OCI-LY7 (cell line): ENCODE data around the gene DPPA4. TPM values are rescaled to one million over a fixed set of nuclear protein-coding genes. Genes with fewer than 3 reads are reported as not detected.

Experiments used
- BruUV-seq: library from RNA; stranded (reverse); fragments of 400-500 nt; replicated peaks from 2 replicates; lab custom pipeline; 2021; lab: Mats Ljungman, UMichigan
- CTCF ChIA-PET: fragments of 300-600 bp; sonication (Branson Sonifier 250); formaldehyde crosslinking; loops from one replicate; lab custom pipeline; 2022; ENCODE audit warnings: antibody characterized with exemption; ENCODE audit not compliant: unreplicated experiment; lab: Charles Lee
- POLR2A ChIA-PET: fragments of 300-600 bp; sonication (Branson Sonifier 250); formaldehyde crosslinking; loops from one replicate; lab custom pipeline; 2022; ENCODE audit warnings: antibody characterized with exemption; lab: Charles Lee
- DNase-seq: peaks from one replicate; pipeline ENCODE4 v3.0.0-alpha.2; 2015; ENCODE audit warnings: low spot score
- H2AFZ ChIP-seq: fragments of 200-600 bp; sonication (generic), shearing (Covaris generic); 2 replicates; pipeline ENCODE4 v1.6.1; 2014; ENCODE audit warnings: mild to moderate bottlenecking, antibody characterized with exemption, low read length, moderate library complexity
- H3K27ac ChIP-seq: fragments of 200-600 bp; sonication (generic); 2 replicates; pipeline ENCODE4 v1.5.1; 2014; ENCODE audit warnings: mixed run types, low read depth, mild to moderate bottlenecking, moderate library complexity, low read length, inconsistent platforms; ENCODE audit not compliant: poor library complexity, severe bottlenecking
- H3K36me3 ChIP-seq: fragments of 200-600 bp; sonication (generic); 2 replicates; pipeline ENCODE4 v1.6.1; 2014; ENCODE audit warnings: mild to moderate bottlenecking, antibody characterized with exemption, low read length, moderate library complexity, mixed read lengths; ENCODE audit not compliant: insufficient read depth
- H3K4me1 ChIP-seq: fragments of 200-600 bp; sonication (generic); 2 replicates; pipeline ENCODE4 v1.5.1; 2014; ENCODE audit warnings: mild to moderate bottlenecking, low read length; ENCODE audit not compliant: insufficient read depth, poor library complexity, severe bottlenecking
- H3K4me2 ChIP-seq: fragments of 200-600 bp; sonication (generic); 2 replicates; pipeline ENCODE4 v1.6.1; 2014; ENCODE audit warnings: mild to moderate bottlenecking, low read length
- H3K4me3 ChIP-seq: fragments of 200-600 bp; sonication (generic); 2 replicates; pipeline ENCODE4 v1.5.1; 2014; ENCODE audit warnings: mild to moderate bottlenecking, low read depth, low read length; ENCODE audit not compliant: poor library complexity, severe bottlenecking
- H3K79me2 ChIP-seq: fragments of 200-600 bp; sonication (generic); 2 replicates; pipeline ENCODE4 v1.6.1; 2016; ENCODE audit warnings: low read depth, mild to moderate bottlenecking, low read length, moderate library complexity, mixed read lengths; ENCODE audit not compliant: insufficient read depth
- H3K9me2 ChIP-seq: fragments of 200-600 bp; sonication (generic); 2 replicates; pipeline ENCODE4 v1.6.1; 2016; ENCODE audit warnings: mild to moderate bottlenecking, low read length, mixed read lengths; ENCODE audit not compliant: insufficient read depth
- H3K9me3 ChIP-seq: fragments of 200-600 bp; sonication (generic); 2 replicates; pipeline ENCODE4 v1.6.1; 2014; ENCODE audit warnings: mild to moderate bottlenecking, mixed run types, low read length, mixed read lengths
- H4K20me1 ChIP-seq: fragments of 200-600 bp; sonication (generic); 2 replicates; pipeline ENCODE4 v1.6.1; 2014; ENCODE audit warnings: mild to moderate bottlenecking, antibody characterized with exemption, low read length, moderate library complexity, mixed read lengths; ENCODE audit not compliant: insufficient read depth
- EZH2phosphoT487 ChIP-seq: fragments of 200-600 bp; sonication (generic); IDR thresholded peaks from 2 replicates; pipeline ENCODE4 v1.6.1; 2018; ENCODE audit warnings: low read depth, borderline replicate concordance, mild to moderate bottlenecking, mixed run types, antibody characterized with exemption, low read length, moderate library complexity, mixed read lengths
- intact Hi-C: fragments of 100-400 bp; cut with micrococcal nuclease; formaldehyde crosslinking; loops from one replicate; pipeline ENCODE4 v1.10.0; 2022; ENCODE audit not compliant: unreplicated experiment
- small RNA-seq: library from RNA; depleted of rRNA; stranded (forward); fragments of <200 nt; gene quantifications from one replicate; pipeline ENCODE3, GENCODE V24; 2014
- total RNA-seq, 2 experiments: library from RNA; depleted of rRNA in 1 of 2; stranded (reverse); fragments of >200 nt in 1 of 2; shearing (Covaris generic) in 1 of 2; gene quantifications; 2 replicates each; pipeline ENCODE4 v1.2.3, GENCODE V29; 2014 to 2022
- TF ChIP-seq, protein P1 (sequence below): fragments of 200-600 bp; sonication (generic); conservative IDR thresholded peaks from 2 replicates; pipeline ENCODE4 v1.5.1; 2014; ENCODE audit warnings: mild to moderate bottlenecking, antibody characterized with exemption, low read length, moderate library complexity, mixed read lengths

DPPA4 gene
- total RNA-seq, 2 experiments from 2014 or later: not detected

DNA sequence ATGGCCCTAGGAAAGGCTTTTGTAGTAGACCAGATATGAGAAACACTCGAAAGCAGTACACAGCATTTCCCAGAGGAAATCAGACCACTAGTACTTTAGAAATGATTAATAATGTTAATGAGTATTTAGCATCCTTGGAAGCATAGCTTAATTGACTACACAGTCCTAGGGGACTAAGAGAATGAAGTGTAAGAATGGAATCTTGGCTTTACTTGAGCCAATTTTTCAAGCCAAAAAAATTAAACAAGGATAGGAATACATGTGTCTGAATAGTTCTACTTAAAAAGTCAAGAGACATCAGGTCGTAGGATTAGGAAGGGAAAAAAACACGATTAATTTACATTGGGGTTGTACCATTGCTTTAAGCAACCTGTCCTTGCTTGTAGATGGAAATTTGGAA, 59.2 kb downstream of the DPPA4 start:
- H3K4me2 ChIP-seq: no peak overlapping the region
- H3K36me3 ChIP-seq: no peaks in the 10 kb centered on the region
- TF ChIP-seq, protein P1, sequence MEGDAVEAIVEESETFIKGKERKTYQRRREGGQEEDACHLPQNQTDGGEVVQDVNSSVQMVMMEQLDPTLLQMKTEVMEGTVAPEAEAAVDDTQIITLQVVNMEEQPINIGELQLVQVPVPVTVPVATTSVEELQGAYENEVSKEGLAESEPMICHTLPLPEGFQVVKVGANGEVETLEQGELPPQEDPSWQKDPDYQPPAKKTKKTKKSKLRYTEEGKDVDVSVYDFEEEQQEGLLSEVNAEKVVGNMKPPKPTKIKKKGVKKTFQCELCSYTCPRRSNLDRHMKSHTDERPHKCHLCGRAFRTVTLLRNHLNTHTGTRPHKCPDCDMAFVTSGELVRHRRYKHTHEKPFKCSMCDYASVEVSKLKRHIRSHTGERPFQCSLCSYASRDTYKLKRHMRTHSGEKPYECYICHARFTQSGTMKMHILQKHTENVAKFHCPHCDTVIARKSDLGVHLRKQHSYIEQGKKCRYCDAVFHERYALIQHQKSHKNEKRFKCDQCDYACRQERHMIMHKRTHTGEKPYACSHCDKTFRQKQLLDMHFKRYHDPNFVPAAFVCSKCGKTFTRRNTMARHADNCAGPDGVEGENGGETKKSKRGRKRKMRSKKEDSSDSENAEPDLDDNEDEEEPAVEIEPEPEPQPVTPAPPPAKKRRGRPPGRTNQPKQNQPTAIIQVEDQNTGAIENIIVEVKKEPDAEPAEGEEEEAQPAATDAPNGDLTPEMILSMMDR: no peak
- TF ChIP-seq EZH2phosphoT487: no peak
- no peaks in the 10 kb centered on the region for H3K9me2 ChIP-seq
- POLR2A ChIA-PET: interaction anchor here (0.5 to 1.1 kb wide), 3 partner anchors 10 to 171 kb away, joined by 3 read pairs; no protein-coding TSS in a partner anchor
- no peaks in the 10 kb centered on the region for H3K4me1 ChIP-seq
- intact Hi-C loops: no loop called here
- H2AFZ ChIP-seq: no peak overlapping the region
- DNase-seq: no peak
- no TSS peak for BruUV-seq
- CTCF ChIA-PET: no interaction called here
- no peaks in the 10 kb centered on the region for H3K79me2 ChIP-seq
- H4K20me1 ChIP-seq: no peaks in the 10 kb centered on the region
- H3K4me3 ChIP-seq: no peak overlapping the region
- H3K27ac ChIP-seq: no peak overlapping the region
- no peaks in the 10 kb centered on the region for H3K9me3 ChIP-seq

Small RNAs within 50 kb of the gene (small RNA-seq; reads per million reads assigned to genes)
- gene AC124945.1: not detected
- gene RF00017: not detected

Other genes with a start within 250 kb of the DPPA4 start
- gene MORC1, start 219.4 kb downstream of the DPPA4 start, total RNA-seq (2014; rRNA removed; shearing (Covaris generic)): not detected in 2 replicates
- not detected in 2 replicates for gene MORC1, start 219.4 kb downstream of the DPPA4 start, total RNA-seq (2022)
- not detected in 2 replicates for gene C3orf85, start 200.8 kb downstream of the DPPA4 start, total RNA-seq (2014; rRNA removed; shearing (Covaris generic))
- gene C3orf85, start 200.8 kb downstream of the DPPA4 start, total RNA-seq (2022): not detected in 2 replicates
- not detected in 2 replicates for gene DPPA2, start 21.0 kb downstream of the DPPA4 start, total RNA-seq (2014; rRNA removed; shearing (Covaris generic))
- not detected in 2 replicates for gene DPPA2, start 21.0 kb downstream of the DPPA4 start, total RNA-seq (2022)